OCI-LY7 (cell line): ENCODE results near the gene MEP1B. TPM values are rescaled to one million over a fixed set of nuclear protein-coding genes. Genes with fewer than 3 reads are reported as not detected.
"Not testable (repeated sequence)": the region's sequence is repeated elsewhere in the genome, so short reads cannot be mapped to it uniquely, and the experiment has no call there.

Experiments
- BruUV-seq: library from RNA; stranded (reverse); fragments of 400-500 nt; replicated peaks from 2 replicates; lab custom pipeline; 2021; lab: Mats Ljungman, UMichigan
- CTCF ChIA-PET: fragments of 300-600 bp; sonication (Branson Sonifier 250); formaldehyde crosslinking; loops from one replicate; lab custom pipeline; 2022; ENCODE audit warnings: antibody characterized with exemption; ENCODE audit not compliant: unreplicated experiment; lab: Charles Lee
- POLR2A ChIA-PET: fragments of 300-600 bp; sonication (Branson Sonifier 250); formaldehyde crosslinking; loops from one replicate; lab custom pipeline; 2022; ENCODE audit warnings: antibody characterized with exemption; lab: Charles Lee
- DNase-seq: peaks from one replicate; pipeline ENCODE4 v3.0.0-alpha.2; 2015; ENCODE audit warnings: low spot score
- H2AFZ ChIP-seq: fragments of 200-600 bp; sonication (generic), shearing (Covaris generic); 2 replicates; pipeline ENCODE4 v1.6.1; 2014; ENCODE audit warnings: mild to moderate bottlenecking, antibody characterized with exemption, low read length, moderate library complexity
- H3K27ac ChIP-seq: fragments of 200-600 bp; sonication (generic); 2 replicates; pipeline ENCODE4 v1.5.1; 2014; ENCODE audit warnings: mixed run types, low read depth, mild to moderate bottlenecking, moderate library complexity, low read length, inconsistent platforms; ENCODE audit not compliant: poor library complexity, severe bottlenecking
- H3K36me3 ChIP-seq: fragments of 200-600 bp; sonication (generic); 2 replicates; pipeline ENCODE4 v1.6.1; 2014; ENCODE audit warnings: mild to moderate bottlenecking, antibody characterized with exemption, low read length, moderate library complexity, mixed read lengths; ENCODE audit not compliant: insufficient read depth
- H3K4me1 ChIP-seq: fragments of 200-600 bp; sonication (generic); 2 replicates; pipeline ENCODE4 v1.5.1; 2014; ENCODE audit warnings: mild to moderate bottlenecking, low read length; ENCODE audit not compliant: insufficient read depth, poor library complexity, severe bottlenecking
- H3K4me2 ChIP-seq: fragments of 200-600 bp; sonication (generic); 2 replicates; pipeline ENCODE4 v1.6.1; 2014; ENCODE audit warnings: mild to moderate bottlenecking, low read length
- H3K4me3 ChIP-seq: fragments of 200-600 bp; sonication (generic); 2 replicates; pipeline ENCODE4 v1.5.1; 2014; ENCODE audit warnings: mild to moderate bottlenecking, low read depth, low read length; ENCODE audit not compliant: poor library complexity, severe bottlenecking
- H3K79me2 ChIP-seq: fragments of 200-600 bp; sonication (generic); 2 replicates; pipeline ENCODE4 v1.6.1; 2016; ENCODE audit warnings: low read depth, mild to moderate bottlenecking, low read length, moderate library complexity, mixed read lengths; ENCODE audit not compliant: insufficient read depth
- H3K9me2 ChIP-seq: fragments of 200-600 bp; sonication (generic); 2 replicates; pipeline ENCODE4 v1.6.1; 2016; ENCODE audit warnings: mild to moderate bottlenecking, low read length, mixed read lengths; ENCODE audit not compliant: insufficient read depth
- H3K9me3 ChIP-seq: fragments of 200-600 bp; sonication (generic); 2 replicates; pipeline ENCODE4 v1.6.1; 2014; ENCODE audit warnings: mild to moderate bottlenecking, mixed run types, low read length, mixed read lengths
- H4K20me1 ChIP-seq: fragments of 200-600 bp; sonication (generic); 2 replicates; pipeline ENCODE4 v1.6.1; 2014; ENCODE audit warnings: mild to moderate bottlenecking, antibody characterized with exemption, low read length, moderate library complexity, mixed read lengths; ENCODE audit not compliant: insufficient read depth
- EZH2phosphoT487 ChIP-seq: fragments of 200-600 bp; sonication (generic); IDR thresholded peaks from 2 replicates; pipeline ENCODE4 v1.6.1; 2018; ENCODE audit warnings: low read depth, borderline replicate concordance, mild to moderate bottlenecking, mixed run types, antibody characterized with exemption, low read length, moderate library complexity, mixed read lengths
- intact Hi-C: fragments of 100-400 bp; cut with micrococcal nuclease; formaldehyde crosslinking; loops from one replicate; pipeline ENCODE4 v1.10.0; 2022; ENCODE audit not compliant: unreplicated experiment
- total RNA-seq, 2 experiments: library from RNA; depleted of rRNA in 1 of 2; stranded (reverse); fragments of >200 nt in 1 of 2; shearing (Covaris generic) in 1 of 2; gene quantifications; 2 replicates each; pipeline ENCODE4 v1.2.3, GENCODE V29; 2014 to 2022
- TF ChIP-seq, protein P1 (sequence below): fragments of 200-600 bp; sonication (generic); conservative IDR thresholded peaks from 2 replicates; pipeline ENCODE4 v1.5.1; 2014; ENCODE audit warnings: mild to moderate bottlenecking, antibody characterized with exemption, low read length, moderate library complexity, mixed read lengths

Gene MEP1B
- total RNA-seq, 2 experiments from 2014 or later = not detected

DNA sequence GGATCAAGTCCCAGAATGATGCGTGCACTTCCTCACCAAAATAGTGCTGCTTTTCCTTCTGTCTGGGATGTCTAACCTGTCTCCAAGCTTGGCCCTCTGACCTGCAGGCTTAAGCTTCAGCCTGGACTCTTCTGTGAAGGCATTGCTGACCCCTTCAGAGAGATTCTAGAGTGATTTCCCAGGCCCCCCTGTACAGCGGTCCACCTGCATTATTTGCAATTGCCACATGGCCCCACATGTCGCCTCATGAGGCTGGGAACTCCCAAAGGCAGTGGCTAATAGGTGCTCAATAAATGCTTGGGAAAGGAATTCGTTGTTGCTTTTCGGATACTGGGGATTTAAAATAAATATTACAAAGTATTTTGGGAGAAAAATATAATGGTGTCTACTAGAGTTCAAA, 32.3 kb upstream of the MEP1B start:
- TF ChIP-seq EZH2phosphoT487 = no peak
- TF ChIP-seq, protein P1, sequence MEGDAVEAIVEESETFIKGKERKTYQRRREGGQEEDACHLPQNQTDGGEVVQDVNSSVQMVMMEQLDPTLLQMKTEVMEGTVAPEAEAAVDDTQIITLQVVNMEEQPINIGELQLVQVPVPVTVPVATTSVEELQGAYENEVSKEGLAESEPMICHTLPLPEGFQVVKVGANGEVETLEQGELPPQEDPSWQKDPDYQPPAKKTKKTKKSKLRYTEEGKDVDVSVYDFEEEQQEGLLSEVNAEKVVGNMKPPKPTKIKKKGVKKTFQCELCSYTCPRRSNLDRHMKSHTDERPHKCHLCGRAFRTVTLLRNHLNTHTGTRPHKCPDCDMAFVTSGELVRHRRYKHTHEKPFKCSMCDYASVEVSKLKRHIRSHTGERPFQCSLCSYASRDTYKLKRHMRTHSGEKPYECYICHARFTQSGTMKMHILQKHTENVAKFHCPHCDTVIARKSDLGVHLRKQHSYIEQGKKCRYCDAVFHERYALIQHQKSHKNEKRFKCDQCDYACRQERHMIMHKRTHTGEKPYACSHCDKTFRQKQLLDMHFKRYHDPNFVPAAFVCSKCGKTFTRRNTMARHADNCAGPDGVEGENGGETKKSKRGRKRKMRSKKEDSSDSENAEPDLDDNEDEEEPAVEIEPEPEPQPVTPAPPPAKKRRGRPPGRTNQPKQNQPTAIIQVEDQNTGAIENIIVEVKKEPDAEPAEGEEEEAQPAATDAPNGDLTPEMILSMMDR = no peak
- intact Hi-C loops = no loop called here
- no peak overlapping the region for H2AFZ ChIP-seq
- BruUV-seq = no TSS peak
- H3K4me3 ChIP-seq = no peak overlapping the region
- H3K4me1 ChIP-seq = no peaks in the 10 kb centered on the region
- no peaks in the 10 kb centered on the region for H4K20me1 ChIP-seq
- no peaks in the 10 kb centered on the region for H3K36me3 ChIP-seq
- no peak for DNase-seq
- no peaks in the 10 kb centered on the region for H3K9me3 ChIP-seq
- H3K4me2 ChIP-seq = no peak overlapping the region
- no peaks in the 10 kb centered on the region for H3K79me2 ChIP-seq
- POLR2A ChIA-PET = interaction anchor here (0.6 kb wide), 1 partner anchor 1055 kb away, joined by 3 read pairs; no protein-coding TSS in a partner anchor
- H3K9me2 ChIP-seq = no peaks in the 10 kb centered on the region
- no peak overlapping the region for H3K27ac ChIP-seq
- CTCF ChIA-PET = interaction anchor here (1.0 kb wide), 1 partner anchor 313 kb away, joined by 4 read pairs; the partner anchor contains the start of gene GAREM1

DNA sequence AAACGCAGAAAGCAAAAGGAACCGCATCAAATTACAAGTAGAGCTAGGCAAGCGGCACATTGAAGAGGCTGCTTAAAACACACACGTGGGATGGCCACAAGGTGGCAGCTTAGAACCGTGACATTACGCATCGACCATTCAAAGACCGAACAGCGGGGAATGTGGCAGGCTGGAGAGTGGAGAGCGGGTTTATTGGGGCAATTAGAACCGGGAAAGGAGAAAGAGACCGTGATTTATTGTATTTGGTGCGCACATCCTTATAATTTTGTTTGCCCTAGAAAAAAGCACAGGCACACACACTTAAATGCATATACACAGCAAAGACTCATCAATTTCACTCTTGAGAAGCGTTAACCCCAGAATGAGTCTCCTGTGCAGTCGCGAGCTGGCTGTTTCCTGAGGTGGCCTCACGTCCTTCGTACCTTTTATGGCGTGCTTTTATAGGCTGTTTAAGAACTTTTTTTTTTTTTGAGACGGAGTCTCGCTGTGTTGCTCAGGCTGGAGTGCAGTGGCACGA, 31.7 kb upstream of the MEP1B start:
- H2AFZ ChIP-seq = no peak overlapping the region
- no peak overlapping the region for H3K4me2 ChIP-seq

DNA sequence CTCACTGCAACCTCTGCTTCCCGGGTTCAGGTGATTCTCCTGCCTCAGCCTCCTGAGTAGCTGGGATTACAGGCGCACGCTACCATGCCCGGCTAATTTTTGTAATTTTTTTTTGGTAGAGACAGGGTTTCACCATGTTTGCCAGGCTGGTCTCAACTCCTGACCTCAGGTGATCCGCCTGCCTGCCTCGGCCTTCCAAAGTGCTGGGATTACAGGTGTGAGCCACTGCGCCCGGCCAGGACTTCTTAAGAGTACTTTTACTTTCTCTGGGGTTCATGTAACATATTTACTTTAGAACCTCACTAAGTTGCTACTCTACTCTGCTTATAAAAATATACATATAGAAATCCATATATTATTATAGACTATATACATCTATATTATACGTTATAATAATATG, 31.2 kb upstream of the MEP1B start:
- H3K79me2 ChIP-seq, POLR2A ChIA-PET, H4K20me1 ChIP-seq, H3K27ac ChIP-seq, H3K36me3 ChIP-seq, DNase-seq, H2AFZ ChIP-seq, H3K4me3 ChIP-seq, H3K4me2 ChIP-seq, BruUV-seq, H3K9me2 ChIP-seq, H3K4me1 ChIP-seq, H3K9me3 ChIP-seq: not testable (repeated sequence)
- intact Hi-C loops = loop anchor here (1.0 kb wide), 1 partner anchor 391 kb away; no protein-coding TSS in a partner anchor
- CTCF ChIA-PET = interaction anchor here (1.0 kb wide), 1 partner anchor 312 kb away, joined by 4 read pairs; the partner anchor contains the start of gene GAREM1

More for the DNA sequence above, 31.7 kb upstream of the MEP1B start:
- TF ChIP-seq EZH2phosphoT487 = no peak
- TF ChIP-seq, protein P1 = peak; percentile 78
- ChIA-PET CTCF (interaction anchor here (1.0 kb wide), 1 partner anchor 312 kb away, joined by 4 read pairs; the partner anchor contains the start of gene GAREM1), POLR2A (no interaction called here)
- peak; percentile 67 for DNase-seq
- no TSS peak for BruUV-seq
- no peak overlapping the region for H3K27ac ChIP-seq
- intact Hi-C loops = loop anchor here (1.0 kb wide), 1 partner anchor 391 kb away; no protein-coding TSS in a partner anchor
- H3K4me3 ChIP-seq = no peak overlapping the region
- H4K20me1 ChIP-seq = no peaks in the 10 kb centered on the region
- H3K79me2 ChIP-seq = no peaks in the 10 kb centered on the region
- no peaks in the 10 kb centered on the region for H3K36me3 ChIP-seq
- no peaks in the 10 kb centered on the region for H3K9me2 ChIP-seq
- no peaks in the 10 kb centered on the region for H3K4me1 ChIP-seq
- no peaks in the 10 kb centered on the region for H3K9me3 ChIP-seq
